SK-N-SH treated with all-trans-retinoic acid at 6 μM for 48 hours (cell line): ENCODE results near the gene ARL13B.

Source experiments
- ATAC-seq: fragments of 200-7000 bp; cut with Tn5 transposase; 3 replicates; pipeline ENCODE4 v1.9.1; 2020; ENCODE audit warnings: mild to moderate bottlenecking, moderate library complexity
- ARNTL ChIP-seq: fragments of 450-650 bp; formaldehyde crosslinking; IDR thresholded peaks from 2 replicates; pipeline ENCODE4 v1.5.0; 2020; ENCODE audit warnings: low read depth, mild to moderate bottlenecking, moderate library complexity, borderline replicate concordance
- BACH2 ChIP-seq: fragments of 250-450 bp; sonication (Bioruptor Pico); IDR thresholded peaks from 2 replicates; pipeline ENCODE4 v1.9.0; 2021; ENCODE audit warnings: mild to moderate bottlenecking, borderline replicate concordance
- CREB5 ChIP-seq: fragments of 250-450 bp; sonication (Bioruptor Pico); IDR thresholded peaks from 2 replicates; pipeline ENCODE4 v1.5.1; 2020; ENCODE audit warnings: low read depth, mild to moderate bottlenecking, moderate library complexity
- CSDC2 ChIP-seq: fragments of 250-450 bp; sonication (Bioruptor Pico); IDR thresholded peaks from 2 replicates; pipeline ENCODE4 v1.5.0; 2020; ENCODE audit warnings: mild to moderate bottlenecking, moderate library complexity
- CSRNP3 ChIP-seq: fragments of 250-450 bp; sonication (Bioruptor Pico); IDR thresholded peaks from 2 replicates; pipeline ENCODE4 v1.5.1; 2021; ENCODE audit warnings: mild to moderate bottlenecking, moderate library complexity
- ESRRG ChIP-seq: fragments of 250-450 bp; sonication (Bioruptor Pico); IDR thresholded peaks from 2 replicates; pipeline ENCODE4 v1.6.1; 2021; ENCODE audit warnings: mild to moderate bottlenecking
- GLIS3 ChIP-seq: fragments of 250-450 bp; sonication (Bioruptor Pico); IDR thresholded peaks from 2 replicates; pipeline ENCODE4 v1.5.0; 2020; ENCODE audit warnings: mild to moderate bottlenecking, moderate library complexity
- ISL1 ChIP-seq: fragments of 250-450 bp; sonication (Bioruptor Pico); IDR thresholded peaks from 2 replicates; pipeline ENCODE4 v2.1.2; 2022; ENCODE audit warnings: mild to moderate bottlenecking, moderate library complexity
- PPARA ChIP-seq: fragments of 250-450 bp; sonication (Bioruptor Pico); IDR thresholded peaks from 2 replicates; pipeline ENCODE4 v1.5.0; 2020; ENCODE audit warnings: mild to moderate bottlenecking, borderline replicate concordance
- RARB ChIP-seq: fragments of 250-450 bp; sonication (Bioruptor Pico); IDR thresholded peaks from 2 replicates; pipeline ENCODE4 v1.8.0; 2021; ENCODE audit warnings: mild to moderate bottlenecking, moderate library complexity
- SNAI2 ChIP-seq: fragments of 250-450 bp; sonication (Bioruptor Pico); IDR thresholded peaks from 2 replicates; pipeline ENCODE4 v1.5.0; 2020; ENCODE audit warnings: mild to moderate bottlenecking, moderate library complexity
- TCF4 ChIP-seq: fragments of 250-450 bp; sonication (Bioruptor Pico); IDR thresholded peaks from 2 replicates; pipeline ENCODE4 v1.8.0; 2021; ENCODE audit warnings: mild to moderate bottlenecking, moderate library complexity, borderline replicate concordance
- TOX ChIP-seq: fragments of 250-450 bp; sonication (Bioruptor Pico); IDR thresholded peaks from 2 replicates; pipeline ENCODE4 v1.8.0; 2021; ENCODE audit warnings: mild to moderate bottlenecking, moderate library complexity, borderline replicate concordance
- ZC3H10 ChIP-seq: fragments of 250-450 bp; sonication (Bioruptor Pico); IDR thresholded peaks from 2 replicates; pipeline ENCODE4 v1.5.1; 2021; ENCODE audit warnings: mild to moderate bottlenecking, moderate library complexity
- ZFP3 ChIP-seq: fragments of 250-450 bp; sonication (Bioruptor Pico); IDR thresholded peaks from 2 replicates; pipeline ENCODE4 v1.5.0; 2020; ENCODE audit warnings: mild to moderate bottlenecking, moderate library complexity
- ZFP30 ChIP-seq: fragments of 450-650 bp; formaldehyde crosslinking; IDR thresholded peaks from 2 replicates; pipeline ENCODE4 v1.5.0; 2022; ENCODE audit warnings: mild to moderate bottlenecking, moderate library complexity
- ZNF565 ChIP-seq: fragments of 450-650 bp; formaldehyde crosslinking; conservative IDR thresholded peaks from 2 replicates; pipeline ENCODE4 v1.5.0; 2020; ENCODE audit warnings: low read depth, mild to moderate bottlenecking, moderate library complexity
- ZNF70 ChIP-seq: fragments of 450-650 bp; formaldehyde crosslinking; IDR thresholded peaks from 2 replicates; pipeline ENCODE4 v1.5.0; 2020; ENCODE audit warnings: mild to moderate bottlenecking, moderate library complexity
- ZNF8 ChIP-seq: fragments of 450-650 bp; formaldehyde crosslinking; IDR thresholded peaks from 2 replicates; pipeline ENCODE4 v1.5.0; 2020; ENCODE audit warnings: mild to moderate bottlenecking, moderate library complexity
- TF ChIP-seq, protein P1 (sequence below): fragments of 250-450 bp; sonication (Bioruptor Pico); IDR thresholded peaks from 2 replicates; pipeline ENCODE4 v1.5.0; 2020; ENCODE audit warnings: mild to moderate bottlenecking, moderate library complexity
- TF ChIP-seq, protein P2 (sequence below): fragments of 250-450 bp; sonication (Bioruptor Pico); IDR thresholded peaks from 2 replicates; pipeline ENCODE4 v1.8.0; 2021; ENCODE audit warnings: low read depth, mild to moderate bottlenecking, moderate library complexity, borderline replicate concordance
- TF ChIP-seq, protein P3 (sequence below): fragments of 250-450 bp; sonication (Bioruptor Pico); IDR thresholded peaks from 2 replicates; pipeline ENCODE4 v1.8.0; 2020; ENCODE audit warnings: mild to moderate bottlenecking, moderate library complexity, borderline replicate concordance

Gene ARL13B

DNA sequence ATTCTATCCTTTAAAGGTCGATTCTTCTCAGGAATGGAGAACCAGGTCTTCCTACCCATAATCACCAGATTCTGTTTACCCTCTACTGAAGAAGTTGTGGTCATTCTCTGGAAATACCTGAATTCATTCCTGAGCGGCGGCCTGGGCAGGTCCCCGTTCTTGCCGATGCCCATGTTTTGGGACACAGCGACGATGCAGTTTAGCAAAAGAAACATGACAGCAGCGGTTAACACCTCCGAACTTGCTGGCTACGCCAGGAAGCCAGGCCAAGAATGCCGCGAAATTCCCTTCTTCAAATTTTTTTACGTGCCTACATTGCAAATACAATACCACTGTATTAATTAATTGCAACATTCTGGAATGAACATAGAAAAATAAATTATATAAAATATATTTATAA is 81.3 kb downstream of the ARL13B start:
- TF ChIP-seq TOX (no peak), ZNF70 (no peak), ZNF8 (CRISPR knock-in tag) (no peak)
- TF ChIP-seq, protein P1, sequence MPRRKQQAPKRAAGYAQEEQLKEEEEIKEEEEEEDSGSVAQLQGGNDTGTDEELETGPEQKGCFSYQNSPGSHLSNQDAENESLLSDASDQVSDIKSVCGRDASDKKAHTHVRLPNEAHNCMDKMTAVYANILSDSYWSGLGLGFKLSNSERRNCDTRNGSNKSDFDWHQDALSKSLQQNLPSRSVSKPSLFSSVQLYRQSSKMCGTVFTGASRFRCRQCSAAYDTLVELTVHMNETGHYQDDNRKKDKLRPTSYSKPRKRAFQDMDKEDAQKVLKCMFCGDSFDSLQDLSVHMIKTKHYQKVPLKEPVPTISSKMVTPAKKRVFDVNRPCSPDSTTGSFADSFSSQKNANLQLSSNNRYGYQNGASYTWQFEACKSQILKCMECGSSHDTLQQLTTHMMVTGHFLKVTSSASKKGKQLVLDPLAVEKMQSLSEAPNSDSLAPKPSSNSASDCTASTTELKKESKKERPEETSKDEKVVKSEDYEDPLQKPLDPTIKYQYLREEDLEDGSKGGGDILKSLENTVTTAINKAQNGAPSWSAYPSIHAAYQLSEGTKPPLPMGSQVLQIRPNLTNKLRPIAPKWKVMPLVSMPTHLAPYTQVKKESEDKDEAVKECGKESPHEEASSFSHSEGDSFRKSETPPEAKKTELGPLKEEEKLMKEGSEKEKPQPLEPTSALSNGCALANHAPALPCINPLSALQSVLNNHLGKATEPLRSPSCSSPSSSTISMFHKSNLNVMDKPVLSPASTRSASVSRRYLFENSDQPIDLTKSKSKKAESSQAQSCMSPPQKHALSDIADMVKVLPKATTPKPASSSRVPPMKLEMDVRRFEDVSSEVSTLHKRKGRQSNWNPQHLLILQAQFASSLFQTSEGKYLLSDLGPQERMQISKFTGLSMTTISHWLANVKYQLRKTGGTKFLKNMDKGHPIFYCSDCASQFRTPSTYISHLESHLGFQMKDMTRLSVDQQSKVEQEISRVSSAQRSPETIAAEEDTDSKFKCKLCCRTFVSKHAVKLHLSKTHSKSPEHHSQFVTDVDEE (CRISPR knock-in tag), result no peak
- TF ChIP-seq, all 23 proteins: peak for 0
- ATAC-seq, result no peak

DNA sequence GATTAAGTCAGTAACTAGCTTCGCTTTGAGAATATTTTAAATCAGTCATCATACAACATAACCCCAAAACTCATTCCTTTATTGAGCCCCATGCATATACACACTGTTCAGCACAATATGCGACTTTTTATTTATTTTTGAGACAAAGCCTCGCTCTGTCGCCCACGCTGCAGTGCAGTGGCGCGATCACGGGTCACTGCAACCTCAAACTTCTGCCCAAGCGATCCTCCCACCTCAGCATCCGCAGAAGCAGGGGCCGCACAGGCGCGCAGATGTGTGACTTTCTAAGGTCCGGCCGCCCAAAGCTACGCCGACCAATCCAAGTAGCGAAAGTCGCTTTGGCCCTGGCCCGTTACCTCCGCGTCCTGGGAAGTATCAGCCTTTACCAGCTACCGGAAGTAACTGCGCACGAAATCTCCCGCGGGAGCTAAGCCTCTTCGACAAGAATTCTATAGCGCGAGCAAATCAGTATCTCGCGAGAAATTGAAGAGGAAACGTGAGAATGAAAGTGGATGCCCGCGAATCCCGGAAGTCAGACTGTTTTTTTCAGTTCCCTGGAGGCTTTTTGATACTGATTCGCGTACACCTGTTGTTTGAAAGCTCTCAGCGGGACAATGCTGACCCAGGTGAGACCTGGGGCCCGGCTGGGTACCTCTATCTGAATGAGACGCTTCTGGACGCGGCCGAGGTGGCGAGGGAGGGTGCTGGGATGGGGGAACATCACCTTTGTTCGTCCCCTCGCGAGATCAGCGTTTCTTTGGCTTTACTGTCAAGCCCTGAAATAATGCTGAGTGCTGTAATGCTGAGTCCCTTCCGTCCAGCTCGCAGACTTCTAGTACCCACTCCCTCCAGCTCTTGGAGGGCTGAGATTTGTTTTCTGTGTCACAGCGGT is 82.8 kb downstream of the ARL13B start, which contains the start of the genes DHFR2 and NSUN3:
Gene DHFR2 (minus strand): TSS at position 404 of the 892 bp plus-strand sequence. CDS start 1,405 bp downstream, outside the sequence.
Gene NSUN3 (plus strand): TSS at position 549 of the 892 bp plus-strand sequence. CDS start 66 bp downstream, at position 615.
- peak; percentile 97 for ATAC-seq
- TF ChIP-seq ZNF565 (CRISPR knock-in tag) (no peak), ESRRG (CRISPR knock-in tag) (peak; percentile 33; the same call in 1 of the 2 replicates)
- TF ChIP-seq, all 23 proteins: peak for 1

DNA sequence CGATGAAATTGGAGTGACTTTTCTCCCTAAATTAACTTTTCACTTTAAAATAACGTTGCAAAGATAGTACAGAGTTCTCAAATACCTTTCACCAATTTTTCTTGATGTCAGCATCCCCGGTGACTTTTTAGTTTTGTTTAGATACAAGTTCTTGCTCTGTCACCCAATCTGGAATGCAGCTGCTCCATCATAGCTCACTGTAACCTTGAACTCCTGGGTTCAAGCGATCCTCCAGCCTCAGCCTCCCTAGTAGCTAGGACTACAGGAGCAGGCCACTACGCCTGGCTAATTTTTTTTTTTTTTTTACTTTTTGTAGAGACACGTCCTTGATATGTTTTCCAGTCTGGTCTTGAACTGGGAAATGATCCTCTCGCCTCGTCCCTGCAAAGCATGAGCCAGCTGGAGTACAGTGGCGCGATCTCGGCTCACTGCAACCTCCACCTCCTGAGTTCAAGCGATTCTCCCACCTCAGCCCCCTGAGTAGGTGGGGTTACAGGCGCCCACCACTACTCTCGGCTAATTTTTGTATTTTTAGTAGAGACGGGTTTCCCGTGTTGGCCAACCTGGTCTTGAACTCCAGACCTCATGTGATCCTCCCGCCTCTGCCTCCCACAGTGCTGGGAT is 83.7 kb downstream of the ARL13B start:
- TF ChIP-seq CREB5 (CRISPR knock-in tag) (no peak), TCF4 (CRISPR knock-in tag) (no peak), PPARA (no peak), ZFP3 (CRISPR knock-in tag) (no peak), TOX (no peak), ZFP30 (CRISPR knock-in tag) (no peak), ARNTL (CRISPR knock-in tag) (no peak), ISL1 (CRISPR knock-in tag) (no peak), BACH2 (CRISPR knock-in tag) (no peak), ZNF565 (CRISPR knock-in tag) (no peak), SNAI2 (CRISPR knock-in tag) (no peak), ZC3H10 (CRISPR knock-in tag) (no peak), GLIS3 (CRISPR knock-in tag) (no peak)
- TF ChIP-seq, protein P2, sequence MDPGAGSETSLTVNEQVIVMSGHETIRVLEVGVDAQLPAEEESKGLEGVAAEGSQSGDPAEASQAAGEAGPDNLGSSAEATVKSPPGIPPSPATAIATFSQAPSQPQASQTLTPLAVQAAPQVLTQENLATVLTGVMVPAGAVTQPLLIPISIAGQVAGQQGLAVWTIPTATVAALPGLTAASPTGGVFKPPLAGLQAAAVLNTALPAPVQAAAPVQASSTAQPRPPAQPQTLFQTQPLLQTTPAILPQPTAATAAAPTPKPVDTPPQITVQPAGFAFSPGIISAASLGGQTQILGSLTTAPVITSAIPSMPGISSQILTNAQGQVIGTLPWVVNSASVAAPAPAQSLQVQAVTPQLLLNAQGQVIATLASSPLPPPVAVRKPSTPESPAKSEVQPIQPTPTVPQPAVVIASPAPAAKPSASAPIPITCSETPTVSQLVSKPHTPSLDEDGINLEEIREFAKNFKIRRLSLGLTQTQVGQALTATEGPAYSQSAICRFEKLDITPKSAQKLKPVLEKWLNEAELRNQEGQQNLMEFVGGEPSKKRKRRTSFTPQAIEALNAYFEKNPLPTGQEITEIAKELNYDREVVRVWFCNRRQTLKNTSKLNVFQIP, result no peak
- ATAC-seq, result peak; percentile 11; the same call in 2 of the 3 replicates

DNA sequence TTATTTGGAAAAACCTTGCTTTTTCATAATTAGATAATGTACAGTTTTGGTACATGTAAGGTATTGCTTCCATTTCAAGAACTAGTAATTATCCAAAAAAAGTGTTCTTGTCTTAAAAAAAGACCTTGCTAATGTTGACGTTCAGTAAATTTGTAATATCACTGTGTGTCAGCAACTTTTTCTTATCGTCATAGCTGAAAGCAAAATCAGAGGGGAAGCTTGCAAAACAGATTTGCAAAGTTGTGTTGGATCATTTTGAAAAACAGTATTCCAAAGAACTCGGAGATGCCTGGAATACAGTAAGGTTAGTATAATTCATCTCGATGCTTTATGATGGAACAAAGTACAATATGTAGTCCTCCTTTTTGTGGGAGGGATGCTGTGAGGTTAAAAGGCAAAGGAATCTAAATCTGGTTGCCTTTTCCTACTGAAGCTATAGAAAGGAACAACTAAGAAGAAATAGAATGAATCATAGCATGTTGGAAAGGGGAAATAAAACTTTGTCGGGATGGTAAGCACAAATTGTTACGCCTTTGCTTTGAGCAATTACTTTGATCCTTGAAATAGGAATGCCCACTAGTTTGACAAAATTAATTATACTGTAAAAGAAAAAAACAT is 84.4 kb downstream of the ARL13B start:
- no peak for ATAC-seq
- TF ChIP-seq ZNF70 (no peak), ZFP3 (CRISPR knock-in tag) (no peak), ZNF8 (CRISPR knock-in tag) (no peak), ESRRG (CRISPR knock-in tag) (no peak), ARNTL (CRISPR knock-in tag) (no peak), CSRNP3 (CRISPR knock-in tag) (no peak), ZFP30 (CRISPR knock-in tag) (no peak), RARB (no peak), CSDC2 (CRISPR knock-in tag) (no peak)
- TF ChIP-seq, protein P2, result no peak
- TF ChIP-seq, protein P3, sequence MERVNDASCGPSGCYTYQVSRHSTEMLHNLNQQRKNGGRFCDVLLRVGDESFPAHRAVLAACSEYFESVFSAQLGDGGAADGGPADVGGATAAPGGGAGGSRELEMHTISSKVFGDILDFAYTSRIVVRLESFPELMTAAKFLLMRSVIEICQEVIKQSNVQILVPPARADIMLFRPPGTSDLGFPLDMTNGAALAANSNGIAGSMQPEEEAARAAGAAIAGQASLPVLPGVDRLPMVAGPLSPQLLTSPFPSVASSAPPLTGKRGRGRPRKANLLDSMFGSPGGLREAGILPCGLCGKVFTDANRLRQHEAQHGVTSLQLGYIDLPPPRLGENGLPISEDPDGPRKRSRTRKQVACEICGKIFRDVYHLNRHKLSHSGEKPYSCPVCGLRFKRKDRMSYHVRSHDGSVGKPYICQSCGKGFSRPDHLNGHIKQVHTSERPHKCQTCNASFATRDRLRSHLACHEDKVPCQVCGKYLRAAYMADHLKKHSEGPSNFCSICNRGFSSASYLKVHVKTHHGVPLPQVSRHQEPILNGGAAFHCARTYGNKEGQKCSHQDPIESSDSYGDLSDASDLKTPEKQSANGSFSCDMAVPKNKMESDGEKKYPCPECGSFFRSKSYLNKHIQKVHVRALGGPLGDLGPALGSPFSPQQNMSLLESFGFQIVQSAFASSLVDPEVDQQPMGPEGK, result no peak
